ENCODE data around the gene CMC1. TPM values are rescaled to one million over a fixed set of nuclear protein-coding genes. Genes with fewer than 3 reads are reported as not detected.

CMC1 gene
- total RNA-seq, 1 experiment from 2014 or later, result 19.2 TPM

DNA sequence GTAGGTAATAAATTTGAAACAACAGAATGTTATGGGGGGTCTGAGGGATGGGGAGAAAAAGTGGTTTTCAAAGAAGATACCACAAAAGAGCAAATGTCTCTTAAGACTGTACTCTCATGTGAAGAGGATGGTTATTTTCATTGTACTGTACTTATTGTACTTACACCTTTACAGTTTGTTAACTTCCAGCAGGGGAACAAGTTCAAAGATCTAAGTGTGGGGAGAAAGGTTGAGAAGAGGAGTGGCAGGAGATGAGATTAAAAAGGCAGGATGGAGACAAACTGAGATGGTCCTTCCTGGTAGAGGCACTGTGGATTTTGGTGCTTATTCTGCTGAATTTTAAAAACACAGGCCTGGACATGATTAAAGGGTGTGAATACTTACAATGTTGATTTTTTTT lies 101.7 kb downstream of the CMC1 start:
- Histone ChIP-seq H3K4me3 (ENCODE audit: insufficient read depth, low read depth, low read length) (no peak overlapping the region), H3K27me3 (ENCODE audit: control insufficient read depth, insufficient read depth, low read length) (no peaks in the 10 kb centered on the region), H3K36me3 (replicated peaks; ENCODE audit: control insufficient read depth, insufficient read depth, low read length) (no peaks in the 10 kb centered on the region)
- DNase-seq, result no peak

DNA sequence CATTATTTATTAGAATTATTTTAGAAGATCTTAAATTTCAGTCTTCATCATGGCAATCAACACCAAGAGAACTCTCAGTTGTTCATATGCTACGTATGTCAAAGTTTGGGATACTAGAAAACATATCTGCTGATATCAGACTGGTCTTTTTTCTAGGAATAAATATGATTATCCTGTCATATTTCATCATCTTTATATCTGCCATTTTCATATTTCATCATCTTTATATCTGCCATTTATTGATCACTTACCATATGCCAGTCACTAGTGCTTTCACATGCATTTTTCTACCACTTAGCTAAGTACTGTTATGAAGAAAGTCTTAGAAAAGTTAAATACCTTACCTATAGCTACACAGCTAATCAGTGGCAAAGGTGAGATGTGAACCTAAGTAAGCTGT lies 104.3 kb downstream of the CMC1 start:
- Histone ChIP-seq H3K36me3 (replicated peaks; ENCODE audit: control insufficient read depth, insufficient read depth, low read length) (no peaks in the 10 kb centered on the region), H3K4me3 (ENCODE audit: insufficient read depth, low read depth, low read length) (no peak overlapping the region), H3K27me3 (ENCODE audit: control insufficient read depth, insufficient read depth, low read length) (no peaks in the 10 kb centered on the region)
- DNase-seq, result no peak

DNA sequence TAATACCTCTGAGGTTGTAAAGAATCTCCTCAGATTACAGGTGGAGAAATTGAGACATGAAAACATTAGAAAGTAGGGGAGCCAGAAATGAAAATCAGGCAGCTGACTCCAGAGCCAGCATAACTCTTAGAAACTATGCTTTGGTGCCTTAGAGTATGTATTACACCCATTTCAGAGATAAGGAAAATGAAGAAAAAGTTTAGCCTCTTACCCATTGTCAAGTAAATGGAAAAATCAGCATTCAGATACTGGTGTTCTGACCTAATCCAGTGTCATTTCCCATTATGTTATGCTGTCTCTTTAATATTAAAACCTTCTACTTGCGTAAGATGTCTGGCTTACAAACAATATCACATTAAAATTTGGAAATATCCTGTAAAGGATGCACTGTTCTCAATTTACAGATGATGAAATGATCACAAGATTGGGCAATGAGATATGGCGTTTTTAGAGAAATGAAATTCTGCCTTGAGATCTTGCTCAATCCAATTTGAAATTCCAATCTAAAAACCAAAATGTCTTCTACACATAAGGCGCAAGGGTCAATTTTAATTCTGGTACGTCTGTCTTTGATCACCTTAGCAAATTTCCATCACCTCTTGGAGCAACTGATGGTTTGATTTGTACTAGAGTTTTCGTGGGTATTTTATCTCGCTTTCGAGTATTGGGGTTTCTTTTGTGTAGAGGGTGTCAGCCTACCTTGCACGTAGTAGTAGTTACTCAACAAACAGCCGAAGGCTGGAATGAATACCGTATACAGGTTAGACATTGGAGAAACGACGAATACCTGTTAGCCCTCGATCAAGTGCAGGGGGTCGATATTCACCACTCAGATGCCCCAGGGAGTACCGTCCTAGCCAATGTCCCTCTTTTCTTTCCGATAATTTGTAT lies 106.2 kb downstream of the CMC1 start:
- Histone ChIP-seq H3K36me3 (replicated peaks; ENCODE audit: control insufficient read depth, insufficient read depth, low read length) (no peaks in the 10 kb centered on the region), H3K4me3 (ENCODE audit: insufficient read depth, low read depth, low read length) (peak overlapping the region; percentile 84), H3K27me3 (ENCODE audit: control insufficient read depth, insufficient read depth, low read length) (no peaks in the 10 kb centered on the region)
- DNase-seq, result peak; percentile 2

DNA sequence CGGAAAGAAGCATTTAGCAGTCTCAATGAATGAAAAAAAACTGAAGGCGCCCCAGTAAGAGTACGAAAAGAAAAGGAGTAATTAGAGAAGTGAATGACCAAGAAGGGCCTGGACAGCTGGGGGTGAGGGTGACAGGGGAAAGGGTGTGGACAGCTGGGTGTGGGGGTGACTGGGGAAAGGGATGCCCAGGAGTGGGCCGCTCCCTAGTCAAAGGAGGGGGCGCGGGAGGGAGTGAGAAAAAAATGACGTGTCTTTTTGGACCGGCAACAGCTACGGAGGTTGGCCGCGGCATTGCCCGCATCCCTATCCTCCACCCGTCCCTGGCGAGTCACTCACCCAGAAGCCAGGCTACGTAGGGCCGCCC lies 106.8 kb downstream of the CMC1 start:
- no peak for DNase-seq
- peak overlapping the region; percentile 84 for H3K4me3 ChIP-seq (ENCODE audit: insufficient read depth, low read depth, low read length)
- no peaks in the 10 kb centered on the region for H3K27me3 ChIP-seq (ENCODE audit: control insufficient read depth, insufficient read depth, low read length)
- H3K36me3 ChIP-seq (replicated peaks; ENCODE audit: control insufficient read depth, insufficient read depth, low read length), result no peaks in the 10 kb centered on the region

DNA sequence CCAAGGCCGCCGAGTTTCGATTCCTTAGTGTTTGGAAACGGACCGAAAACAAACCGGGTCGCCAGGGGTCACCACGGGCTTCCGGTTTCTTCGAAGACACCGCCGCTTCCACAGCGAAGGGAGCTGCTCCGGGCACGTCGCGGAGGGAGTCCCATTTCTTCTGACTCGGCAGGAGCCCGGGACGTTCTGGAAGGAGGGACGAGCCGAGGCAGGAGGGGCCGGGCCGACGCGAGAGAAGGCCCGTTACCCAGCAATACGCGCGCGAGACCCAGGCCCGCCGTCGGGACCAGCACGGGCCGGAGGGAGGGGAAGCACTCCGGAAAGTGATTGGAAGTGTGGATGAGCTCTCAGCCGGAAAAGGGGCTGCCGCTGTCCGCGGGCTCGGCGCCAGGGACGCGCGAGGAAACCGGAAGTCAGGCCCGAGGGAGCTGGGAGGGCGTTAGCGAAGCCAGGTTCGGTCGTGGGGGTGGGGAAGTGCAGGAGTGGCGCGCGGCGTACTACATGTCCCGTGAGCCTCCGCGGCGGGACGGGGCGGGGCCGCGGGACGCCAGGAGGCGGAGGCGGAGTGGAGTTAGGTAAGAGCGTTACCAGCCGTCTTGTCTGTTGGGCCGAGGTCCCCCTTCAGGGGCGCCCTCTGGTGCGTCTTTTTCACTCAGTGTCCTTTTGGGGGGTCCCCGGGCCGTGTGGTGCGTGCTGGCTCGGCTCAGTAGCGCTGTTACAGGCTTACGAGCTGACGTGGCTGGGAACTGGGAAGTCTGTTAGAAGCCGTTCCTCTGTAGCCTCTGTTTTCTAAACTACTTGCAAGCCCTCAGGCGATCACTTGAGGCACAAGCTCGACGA lies 107.4 kb downstream of the CMC1 start, which contains the start of the genes AZI2 and ZCWPW2:
TSS of gene AZI2 (minus strand) at position 196 of the 840 bp plus-strand sequence. CDS start 8,207 bp downstream, outside the sequence.
TSS of gene ZCWPW2 (plus strand) at position 93 of the 840 bp plus-strand sequence. CDS start 64,348 bp downstream, outside the sequence.
- Histone ChIP-seq H3K4me3 (ENCODE audit: insufficient read depth, low read depth, low read length) (peak within 1 kb of the TSS; percentile 84), H3K27me3 (ENCODE audit: control insufficient read depth, insufficient read depth, low read length) (no peaks in the 10 kb centered on the region), H3K36me3 (replicated peaks; ENCODE audit: control insufficient read depth, insufficient read depth, low read length) (no peaks in the 10 kb centered on the region)
- DNase-seq, result peak; percentile 85

DNA sequence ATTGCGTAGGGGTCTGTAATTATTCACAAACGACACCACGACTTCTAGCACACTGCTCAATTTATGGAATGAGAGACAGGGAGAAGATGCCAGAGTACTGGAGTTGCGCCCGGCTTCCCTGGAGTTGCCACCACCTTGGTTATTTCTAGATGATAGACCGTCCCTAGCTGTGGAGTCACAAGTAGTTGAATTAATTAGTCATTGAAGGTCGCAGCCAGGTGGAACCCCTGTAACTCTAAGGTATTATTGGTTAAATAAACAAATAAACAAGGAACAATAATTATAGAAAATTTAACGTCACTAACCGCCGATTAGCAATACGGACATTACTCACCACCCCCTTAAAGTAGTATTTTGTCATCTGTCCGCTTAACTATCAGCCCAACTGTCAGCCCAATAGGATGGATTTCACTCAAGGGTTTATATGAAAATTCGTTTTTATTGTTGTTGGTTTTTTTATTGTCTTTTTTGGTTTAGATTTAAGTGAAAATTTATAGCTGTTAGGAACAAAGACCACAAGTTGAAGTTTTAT lies 108.1 kb downstream of the CMC1 start:
- Histone ChIP-seq H3K4me3 (ENCODE audit: insufficient read depth, low read depth, low read length) (peak overlapping the region; percentile 84), H3K36me3 (replicated peaks; ENCODE audit: control insufficient read depth, insufficient read depth, low read length) (no peaks in the 10 kb centered on the region)

More for the DNA sequence above, 108.1 kb downstream of the CMC1 start:
- no peak for DNase-seq
- no peaks in the 10 kb centered on the region for H3K27me3 ChIP-seq (ENCODE audit: control insufficient read depth, insufficient read depth, low read length)

Other genes with a start within 250 kb of the CMC1 start
- 0.28 and 0.48 TPM in 2 replicates for gene ZCWPW2, start 107.1 kb downstream of the CMC1 start, total RNA-seq (2014; rRNA removed; shearing (Covaris generic))
- gene AZI2, start 107.2 kb downstream of the CMC1 start, total RNA-seq (2014; rRNA removed; shearing (Covaris generic)), result 27.0 and 50.8 TPM in 2 replicates